HL-60 (cell line): ENCODE data around the gene CDK5RAP1.

Experiments
- TF ChIP-seq, protein P1 (sequence below): IDR thresholded peaks from one replicate; pipeline ENCODE4 v1.5.1; 2011; ENCODE audit warnings: low read length, control low read depth, inconsistent platforms; ENCODE audit not compliant: insufficient read depth
- TF ChIP-seq, protein P2 (sequence below): IDR thresholded peaks from 2 replicates; pipeline ENCODE4 v1.6.1; 2012; ENCODE audit warnings: low read depth; ENCODE audit not compliant: insufficient replicate concordance

DNA sequence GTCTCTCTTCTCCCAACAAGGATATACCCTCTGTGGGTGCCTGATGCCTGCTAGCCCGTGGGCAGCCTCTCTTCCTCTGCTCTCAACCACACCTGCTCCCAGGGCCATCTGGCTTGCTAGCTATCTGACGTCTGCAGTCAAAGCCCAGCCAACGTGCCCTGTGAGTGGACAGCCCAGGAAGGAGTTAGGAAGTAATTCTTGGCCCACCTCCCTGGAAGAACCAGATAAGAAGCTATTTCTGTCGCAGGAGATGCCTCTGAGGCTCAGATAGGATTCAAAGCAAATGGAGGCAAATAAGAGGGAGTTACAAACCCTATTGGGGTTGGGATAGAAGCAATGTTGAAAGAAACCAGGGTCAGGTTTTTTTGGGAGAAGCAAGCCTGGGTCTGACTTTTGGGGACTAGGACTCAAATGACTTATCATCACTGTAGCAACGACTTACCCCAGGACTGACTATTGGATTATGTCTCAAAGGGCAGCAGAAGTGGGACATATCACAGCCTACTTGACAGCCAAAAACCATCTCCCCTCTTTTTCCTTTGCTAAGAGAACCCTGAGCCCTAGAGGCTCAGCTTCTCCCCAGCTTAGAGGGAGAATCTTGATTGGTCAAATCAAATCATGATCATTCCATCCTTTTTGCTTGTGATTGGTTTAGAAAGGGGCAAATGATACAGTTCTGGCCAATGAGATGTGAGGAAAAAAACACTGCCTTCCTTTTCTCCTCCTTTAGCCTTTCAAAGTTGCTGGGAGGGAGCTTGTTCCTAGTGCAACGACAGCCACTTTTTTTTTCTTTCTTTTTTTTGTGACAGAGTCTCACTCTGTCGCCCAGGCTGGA is 18.0 kb upstream of the CDK5RAP1 start:
- TF ChIP-seq, protein P1, sequence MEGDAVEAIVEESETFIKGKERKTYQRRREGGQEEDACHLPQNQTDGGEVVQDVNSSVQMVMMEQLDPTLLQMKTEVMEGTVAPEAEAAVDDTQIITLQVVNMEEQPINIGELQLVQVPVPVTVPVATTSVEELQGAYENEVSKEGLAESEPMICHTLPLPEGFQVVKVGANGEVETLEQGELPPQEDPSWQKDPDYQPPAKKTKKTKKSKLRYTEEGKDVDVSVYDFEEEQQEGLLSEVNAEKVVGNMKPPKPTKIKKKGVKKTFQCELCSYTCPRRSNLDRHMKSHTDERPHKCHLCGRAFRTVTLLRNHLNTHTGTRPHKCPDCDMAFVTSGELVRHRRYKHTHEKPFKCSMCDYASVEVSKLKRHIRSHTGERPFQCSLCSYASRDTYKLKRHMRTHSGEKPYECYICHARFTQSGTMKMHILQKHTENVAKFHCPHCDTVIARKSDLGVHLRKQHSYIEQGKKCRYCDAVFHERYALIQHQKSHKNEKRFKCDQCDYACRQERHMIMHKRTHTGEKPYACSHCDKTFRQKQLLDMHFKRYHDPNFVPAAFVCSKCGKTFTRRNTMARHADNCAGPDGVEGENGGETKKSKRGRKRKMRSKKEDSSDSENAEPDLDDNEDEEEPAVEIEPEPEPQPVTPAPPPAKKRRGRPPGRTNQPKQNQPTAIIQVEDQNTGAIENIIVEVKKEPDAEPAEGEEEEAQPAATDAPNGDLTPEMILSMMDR = no peak
- TF ChIP-seq, protein P2, sequence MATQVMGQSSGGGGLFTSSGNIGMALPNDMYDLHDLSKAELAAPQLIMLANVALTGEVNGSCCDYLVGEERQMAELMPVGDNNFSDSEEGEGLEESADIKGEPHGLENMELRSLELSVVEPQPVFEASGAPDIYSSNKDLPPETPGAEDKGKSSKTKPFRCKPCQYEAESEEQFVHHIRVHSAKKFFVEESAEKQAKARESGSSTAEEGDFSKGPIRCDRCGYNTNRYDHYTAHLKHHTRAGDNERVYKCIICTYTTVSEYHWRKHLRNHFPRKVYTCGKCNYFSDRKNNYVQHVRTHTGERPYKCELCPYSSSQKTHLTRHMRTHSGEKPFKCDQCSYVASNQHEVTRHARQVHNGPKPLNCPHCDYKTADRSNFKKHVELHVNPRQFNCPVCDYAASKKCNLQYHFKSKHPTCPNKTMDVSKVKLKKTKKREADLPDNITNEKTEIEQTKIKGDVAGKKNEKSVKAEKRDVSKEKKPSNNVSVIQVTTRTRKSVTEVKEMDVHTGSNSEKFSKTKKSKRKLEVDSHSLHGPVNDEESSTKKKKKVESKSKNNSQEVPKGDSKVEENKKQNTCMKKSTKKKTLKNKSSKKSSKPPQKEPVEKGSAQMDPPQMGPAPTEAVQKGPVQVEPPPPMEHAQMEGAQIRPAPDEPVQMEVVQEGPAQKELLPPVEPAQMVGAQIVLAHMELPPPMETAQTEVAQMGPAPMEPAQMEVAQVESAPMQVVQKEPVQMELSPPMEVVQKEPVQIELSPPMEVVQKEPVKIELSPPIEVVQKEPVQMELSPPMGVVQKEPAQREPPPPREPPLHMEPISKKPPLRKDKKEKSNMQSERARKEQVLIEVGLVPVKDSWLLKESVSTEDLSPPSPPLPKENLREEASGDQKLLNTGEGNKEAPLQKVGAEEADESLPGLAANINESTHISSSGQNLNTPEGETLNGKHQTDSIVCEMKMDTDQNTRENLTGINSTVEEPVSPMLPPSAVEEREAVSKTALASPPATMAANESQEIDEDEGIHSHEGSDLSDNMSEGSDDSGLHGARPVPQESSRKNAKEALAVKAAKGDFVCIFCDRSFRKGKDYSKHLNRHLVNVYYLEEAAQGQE = no peak
